Measurements from ENCODE around the gene NTNG1.

Gene NTNG1

DNA sequence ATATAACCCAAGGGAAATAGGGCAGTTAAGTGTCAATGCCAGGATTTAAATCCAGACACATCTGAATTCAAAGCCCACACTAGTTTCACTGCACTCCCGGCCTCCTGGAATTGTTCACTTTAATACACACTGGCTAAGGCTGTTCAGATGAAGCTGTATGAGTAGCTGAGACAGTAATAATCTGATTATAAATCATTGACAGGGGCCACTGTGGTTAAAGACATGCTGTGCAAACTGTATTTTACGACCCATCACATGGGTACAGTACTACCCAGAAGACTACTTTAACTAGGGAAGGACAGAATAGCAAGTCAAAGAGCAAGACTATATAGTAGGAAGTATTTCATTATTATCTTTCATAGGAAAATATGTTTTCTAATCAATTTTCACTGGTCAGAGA is 16.1 kb upstream of the NTNG1 start:
- POLR2A ChIA-PET: no interaction called here
- CTCF ChIA-PET: no interaction called here
- TF ChIP-seq, protein P1, sequence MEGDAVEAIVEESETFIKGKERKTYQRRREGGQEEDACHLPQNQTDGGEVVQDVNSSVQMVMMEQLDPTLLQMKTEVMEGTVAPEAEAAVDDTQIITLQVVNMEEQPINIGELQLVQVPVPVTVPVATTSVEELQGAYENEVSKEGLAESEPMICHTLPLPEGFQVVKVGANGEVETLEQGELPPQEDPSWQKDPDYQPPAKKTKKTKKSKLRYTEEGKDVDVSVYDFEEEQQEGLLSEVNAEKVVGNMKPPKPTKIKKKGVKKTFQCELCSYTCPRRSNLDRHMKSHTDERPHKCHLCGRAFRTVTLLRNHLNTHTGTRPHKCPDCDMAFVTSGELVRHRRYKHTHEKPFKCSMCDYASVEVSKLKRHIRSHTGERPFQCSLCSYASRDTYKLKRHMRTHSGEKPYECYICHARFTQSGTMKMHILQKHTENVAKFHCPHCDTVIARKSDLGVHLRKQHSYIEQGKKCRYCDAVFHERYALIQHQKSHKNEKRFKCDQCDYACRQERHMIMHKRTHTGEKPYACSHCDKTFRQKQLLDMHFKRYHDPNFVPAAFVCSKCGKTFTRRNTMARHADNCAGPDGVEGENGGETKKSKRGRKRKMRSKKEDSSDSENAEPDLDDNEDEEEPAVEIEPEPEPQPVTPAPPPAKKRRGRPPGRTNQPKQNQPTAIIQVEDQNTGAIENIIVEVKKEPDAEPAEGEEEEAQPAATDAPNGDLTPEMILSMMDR (IDR thresholded peaks at IDR 0.05; ENCODE audit: insufficient read depth, low read length, missing control alignments): no peak

DNA sequence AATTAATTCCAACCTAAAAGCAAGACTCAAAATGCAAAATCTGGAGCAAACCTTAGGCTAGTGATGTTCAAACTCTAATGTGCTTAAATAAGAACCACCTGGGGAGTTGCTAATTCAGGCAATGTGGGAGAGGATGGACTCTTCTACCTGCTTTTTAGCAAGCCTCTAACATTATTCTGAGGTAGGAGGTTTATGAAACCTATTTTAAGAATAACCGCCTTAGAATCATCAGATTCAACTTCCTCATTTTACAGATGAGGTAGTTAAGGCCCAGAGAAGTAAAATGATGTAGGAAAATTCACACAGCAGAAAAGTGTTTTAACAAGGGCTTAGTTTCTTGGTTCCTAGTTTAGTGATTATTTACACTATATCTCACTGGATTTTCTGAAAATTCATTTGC is 8.6 kb upstream of the NTNG1 start:
- ChIA-PET CTCF (no interaction called here), POLR2A (no interaction called here)

More for the DNA sequence above, 16.1 kb upstream of the NTNG1 start:
- H3K4me3 ChIP-seq (ENCODE audit: low read depth, low read length): no peak overlapping the region
- no peak for DNase-seq (ENCODE audit: low read depth, low spot score)

DNA sequence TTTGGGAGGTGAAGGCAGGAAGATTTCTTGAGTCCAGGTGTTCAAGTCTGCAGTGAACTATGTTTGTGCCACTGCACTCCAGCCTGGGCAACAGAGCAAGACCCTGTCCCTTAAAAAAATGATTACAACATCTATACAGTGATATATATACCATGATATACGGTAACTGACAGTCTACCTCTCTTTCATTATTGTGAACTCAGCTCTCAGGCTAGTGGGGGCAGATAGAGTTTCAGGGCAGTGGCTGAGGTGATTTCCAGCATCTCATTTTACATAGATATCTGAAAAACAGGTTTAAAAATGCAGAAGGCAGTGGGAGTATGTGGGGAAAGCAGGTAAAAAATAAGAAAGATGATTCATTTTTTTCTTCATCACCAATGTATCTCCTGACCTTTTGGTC is 8.1 kb upstream of the NTNG1 start:
- H3K4me3 ChIP-seq (ENCODE audit: low read depth, low read length): no peak overlapping the region
- TF ChIP-seq, protein P1 (IDR thresholded peaks at IDR 0.05; ENCODE audit: insufficient read depth, low read length, missing control alignments): no peak
- ChIA-PET POLR2A (no interaction called here), CTCF (no interaction called here)
- DNase-seq (ENCODE audit: low read depth, low spot score): no peak

More for the DNA sequence above, 8.6 kb upstream of the NTNG1 start:
- TF ChIP-seq, protein P1 (IDR thresholded peaks at IDR 0.05; ENCODE audit: insufficient read depth, low read length, missing control alignments): no peak
- no peak overlapping the region for H3K4me3 ChIP-seq (ENCODE audit: low read depth, low read length)
- no peak for DNase-seq (ENCODE audit: low read depth, low spot score)

DNA sequence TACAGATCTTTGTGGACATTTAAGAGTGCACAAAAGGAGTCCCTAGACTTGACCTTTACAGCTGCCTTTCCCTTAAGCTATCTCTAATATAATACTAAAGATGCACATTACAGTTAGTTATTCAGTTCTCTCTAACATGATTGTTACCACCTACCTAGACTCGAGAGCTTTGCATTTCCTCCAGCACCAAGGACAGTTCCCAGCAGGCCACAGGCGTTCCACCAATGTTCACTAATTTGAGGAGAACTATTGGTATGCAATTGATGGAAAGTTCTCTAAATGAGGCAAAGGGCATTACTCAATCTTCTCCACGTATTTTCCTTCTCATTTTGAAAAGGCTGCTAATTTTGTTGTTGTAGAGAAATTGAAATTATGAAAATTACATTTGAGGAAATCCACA is 5.4 kb upstream of the NTNG1 start:
- CTCF ChIA-PET: no interaction called here
- DNase-seq (ENCODE audit: low read depth, low spot score): no peak
- TF ChIP-seq, protein P1 (IDR thresholded peaks at IDR 0.05; ENCODE audit: insufficient read depth, low read length, missing control alignments): no peak
- no peak overlapping the region for H3K4me3 ChIP-seq (ENCODE audit: low read depth, low read length)
- POLR2A ChIA-PET: no interaction called here

DNA sequence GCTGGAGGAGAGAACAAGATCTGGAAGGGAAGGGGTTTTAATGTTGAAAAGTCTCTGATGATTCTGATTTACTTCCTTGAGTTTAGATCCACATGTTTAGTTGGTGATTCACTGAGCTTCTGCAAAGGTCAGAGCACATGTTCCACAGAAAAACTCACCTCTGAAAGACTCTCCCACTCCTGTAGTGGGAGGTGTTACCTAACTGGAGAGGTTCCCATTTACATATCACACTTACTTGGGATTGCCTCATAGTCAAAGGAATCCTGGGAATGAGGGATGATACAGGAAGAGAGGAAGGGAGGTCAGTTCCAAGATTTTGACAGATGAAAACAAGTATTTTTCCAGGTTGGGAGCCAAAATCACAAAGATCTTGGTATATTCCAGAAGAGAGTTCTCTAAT is 2.7 kb upstream of the NTNG1 start:
- CTCF ChIA-PET: no interaction called here
- POLR2A ChIA-PET: no interaction called here
- H3K4me3 ChIP-seq (ENCODE audit: low read depth, low read length): no peak overlapping the region
- no peak for DNase-seq (ENCODE audit: low read depth, low spot score)
- TF ChIP-seq, protein P1 (IDR thresholded peaks at IDR 0.05; ENCODE audit: insufficient read depth, low read length, missing control alignments): no peak

DNA sequence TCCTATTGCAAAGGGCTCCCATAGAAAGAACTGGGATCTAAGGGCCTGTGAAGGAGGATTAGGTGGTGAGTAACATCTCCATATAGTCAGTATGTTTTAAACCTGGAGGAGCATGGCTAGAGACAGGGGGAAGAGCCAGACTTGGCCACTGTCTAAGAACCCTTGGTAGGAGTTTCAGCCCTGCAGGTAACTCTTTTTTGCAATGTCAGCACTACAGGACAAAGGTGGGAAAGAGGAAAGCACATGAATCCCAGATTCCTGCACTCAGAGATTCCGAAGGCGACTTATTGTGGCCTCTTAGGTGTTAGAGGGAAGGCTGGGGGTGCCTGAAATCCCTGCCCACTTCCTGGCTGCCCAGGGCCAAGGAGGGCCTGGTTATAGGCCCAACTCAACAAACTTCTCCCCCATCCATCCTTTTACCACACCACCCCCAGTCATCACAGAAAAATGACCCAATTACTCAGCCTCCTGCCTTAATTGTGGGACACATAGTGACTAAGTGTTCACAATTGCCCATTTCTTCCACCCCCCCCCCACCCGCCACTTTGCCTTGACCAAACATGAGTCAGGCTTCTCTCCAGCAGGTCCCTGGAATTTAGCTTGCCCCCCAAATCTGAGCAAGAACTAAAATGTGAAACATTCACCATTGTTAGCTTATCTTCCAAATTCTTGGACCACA is 1.9 kb upstream of the NTNG1 start:
- peak overlapping the region; percentile 62 for H3K4me3 ChIP-seq (ENCODE audit: low read depth, low read length)
- TF ChIP-seq, protein P1 (IDR thresholded peaks at IDR 0.05; ENCODE audit: insufficient read depth, low read length, missing control alignments): no peak
- CTCF ChIA-PET: interaction anchor here (1.0 kb wide), 1 partner anchor 43 kb away, joined by 3 read pairs; no protein-coding TSS in a partner anchor
- no peak for DNase-seq (ENCODE audit: low read depth, low spot score)
- POLR2A ChIA-PET: interaction anchor here (0.6 to 1.0 kb wide), 3 partner anchors 19 to 1119 kb away, joined by 3 to 4 read pairs (median 4); partner anchors contain the start of gene PRMT6

All from AG04449 (cell line).